ENCODE measurements around the gene MAB21L2.
A peak's percentile ranks its signal among the peaks of the same experiment; 100 is the strongest.

MAB21L2 gene

DNA sequence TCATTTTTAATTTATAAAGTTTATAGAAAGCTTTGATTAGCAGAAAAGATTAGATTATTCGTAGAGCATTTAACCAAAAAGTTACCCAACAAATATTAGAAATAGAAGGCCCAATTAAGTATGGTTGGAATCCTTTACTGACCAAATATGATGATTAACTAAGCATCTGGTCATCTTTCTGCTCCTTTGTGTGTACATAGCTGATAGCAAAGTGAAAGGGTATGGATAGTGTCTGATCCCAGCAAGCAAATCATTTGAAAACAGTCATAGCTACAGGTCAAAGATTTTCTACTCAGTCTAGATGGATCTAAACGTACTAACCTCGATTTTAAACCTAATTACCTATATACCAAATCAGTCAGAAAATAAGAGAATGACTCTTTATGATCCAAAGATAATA lies 7.3 kb upstream of the MAB21L2 start:
- DNase-seq = no peak

- DNase-seq = no peak
These were observed 4.2 kb upstream of the MAB21L2 start for GRCh38 chr4:150577796-150578195.

DNA sequence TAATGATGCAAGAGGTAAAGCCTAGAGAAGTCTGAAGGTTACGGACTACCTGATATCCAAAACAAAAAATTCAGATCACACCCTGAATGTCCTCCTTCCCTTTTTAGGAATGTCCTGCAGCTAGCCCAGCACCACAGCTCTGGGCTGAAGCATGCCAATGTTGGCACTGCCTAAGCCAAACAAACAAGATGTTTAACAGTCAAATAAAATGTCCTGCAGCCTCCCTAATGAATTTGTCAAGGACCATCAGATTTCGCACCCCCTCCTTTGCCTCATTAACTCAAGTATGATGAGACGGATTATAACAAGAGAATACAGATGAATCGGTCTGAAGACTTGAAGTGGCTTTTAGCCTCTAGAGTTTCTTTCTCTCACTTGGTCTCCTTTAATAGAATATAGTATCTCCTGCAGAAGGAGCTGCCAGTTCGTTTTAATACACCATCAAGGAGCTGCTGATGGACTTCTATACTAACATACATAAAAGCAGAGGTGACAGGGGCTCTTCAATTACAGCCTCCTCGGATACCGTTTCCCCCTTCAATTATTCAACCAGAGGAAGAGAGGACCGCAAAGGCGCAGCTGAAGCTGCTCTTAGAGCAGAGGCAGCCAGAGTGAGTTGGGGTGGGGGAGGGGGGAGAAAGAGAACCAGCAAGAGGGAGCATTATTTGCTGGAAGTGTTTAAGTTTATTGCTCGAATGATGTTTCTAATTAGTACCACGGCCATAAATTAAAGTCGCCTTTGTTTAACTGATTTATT lies 3.0 kb upstream of the MAB21L2 start:
- no peak for DNase-seq

GRCh38 chr4:150579551-150580234 lies 2.3 kb upstream of the MAB21L2 start:
- peak in 1 of 58 donors; percentile 0 for DNase-seq

DNA sequence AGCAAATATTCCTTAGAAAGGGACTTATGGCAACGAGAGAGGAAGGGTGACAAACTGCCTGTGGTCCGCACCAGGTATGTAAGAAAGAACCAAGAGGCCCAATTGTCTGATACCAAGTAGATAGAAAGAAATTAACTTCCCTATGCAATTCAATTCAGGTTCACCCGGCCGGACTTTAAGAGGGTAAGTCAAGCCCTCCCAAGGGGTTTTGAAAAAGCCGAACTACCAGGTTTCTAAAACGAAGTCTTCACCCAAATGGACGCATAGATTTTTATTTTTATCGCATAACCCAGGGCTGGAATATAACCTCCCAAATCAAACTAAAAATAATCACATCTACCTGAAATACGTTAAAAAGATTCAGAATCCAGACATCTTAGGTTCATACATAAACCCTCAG lies 1.6 kb upstream of the MAB21L2 start:
- no peak for DNase-seq

- DNase-seq = no peak
These were observed 820 bp upstream of the MAB21L2 start for GRCh38 chr4:150581056-150581605.

DNA sequence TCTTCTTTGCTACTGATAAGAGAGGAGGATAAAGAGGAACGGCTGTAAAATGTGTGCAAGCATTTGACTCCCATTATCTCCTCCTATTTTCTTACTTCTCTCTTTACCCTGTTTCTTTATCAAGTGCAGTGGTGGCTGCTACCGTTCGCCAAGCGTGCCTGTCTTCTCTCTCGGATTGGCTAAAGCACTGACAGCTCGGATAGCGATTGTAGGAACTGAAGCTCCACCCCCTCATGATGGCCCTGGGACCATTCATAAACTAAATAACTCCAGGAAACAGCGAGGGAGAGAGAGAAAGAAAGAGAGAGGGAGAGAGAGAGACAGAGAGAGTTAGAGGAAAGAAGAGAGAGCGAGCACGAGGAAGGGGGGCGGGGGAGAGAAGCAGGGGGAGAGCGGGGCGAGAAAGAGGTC lies 305 bp upstream of the MAB21L2 start:
- no peak for DNase-seq

- peak in 1 of 58 donors; percentile 1 for DNase-seq
These were observed 929 bp downstream of the MAB21L2 start for GRCh38 chr4:150582873-150583286.

GRCh38 chr4:150583287-150584110 lies 1.5 kb downstream of the MAB21L2 start:
- DNase-seq = peak in 17 of 58 donors; percentile 1 to 46 (median 17)

DNA sequence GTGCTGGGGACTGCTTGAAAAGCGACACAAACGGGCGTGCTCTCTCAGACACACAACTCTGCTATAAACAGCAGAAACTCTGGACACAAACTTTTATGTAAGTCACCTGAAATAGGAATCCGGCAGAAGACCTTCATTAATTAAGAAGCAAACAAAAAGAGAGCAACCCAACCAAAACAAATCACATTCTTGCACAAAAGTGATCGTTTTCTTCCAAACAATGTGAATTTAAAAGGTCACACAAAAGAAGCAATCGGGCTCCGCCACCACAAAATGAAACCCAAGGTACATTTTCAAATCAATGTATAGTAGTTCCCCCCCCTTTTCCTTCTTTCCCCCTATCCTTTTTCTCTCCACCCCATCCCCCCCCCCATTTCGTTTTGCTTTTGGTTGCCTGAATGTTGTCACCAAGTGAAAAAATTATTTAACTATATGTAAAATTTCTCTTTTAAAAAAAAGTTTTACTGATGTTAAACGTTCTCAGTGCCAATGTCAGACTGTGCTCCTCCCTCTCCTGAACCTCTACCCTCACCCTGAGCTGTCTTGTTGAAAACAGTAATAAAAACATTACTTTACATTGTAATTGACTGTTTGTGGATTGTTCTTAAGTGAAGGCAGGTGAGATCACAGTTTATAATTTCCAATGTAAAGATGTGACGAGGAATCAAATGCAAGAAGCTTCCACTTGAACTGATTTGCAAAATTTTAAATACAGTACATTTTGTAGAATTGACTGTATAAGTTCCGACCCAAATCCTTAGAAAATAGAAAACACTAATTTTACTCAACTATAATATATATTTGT lies 2.4 kb downstream of the MAB21L2 start:
- no peak for DNase-seq

DNA sequence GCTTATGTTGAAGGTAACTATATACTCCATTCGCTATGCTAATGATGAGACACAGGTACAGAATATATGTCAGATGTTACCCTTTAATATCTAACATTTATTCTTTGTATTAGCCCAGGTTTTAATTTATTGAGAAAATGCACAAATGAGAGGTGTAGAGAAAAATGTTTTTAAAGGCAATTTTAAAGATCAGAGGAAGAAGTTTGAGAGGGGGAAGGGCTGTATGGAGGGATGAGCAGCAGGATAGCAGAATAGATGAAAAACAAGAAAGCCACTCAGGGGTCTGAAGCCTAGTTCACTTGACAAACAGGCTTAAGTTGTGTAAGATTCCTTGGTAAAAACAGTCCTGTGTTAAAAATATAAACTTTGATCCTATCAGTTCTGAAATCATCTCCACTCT lies 3.7 kb downstream of the MAB21L2 start:
- no peak for DNase-seq

DNA sequence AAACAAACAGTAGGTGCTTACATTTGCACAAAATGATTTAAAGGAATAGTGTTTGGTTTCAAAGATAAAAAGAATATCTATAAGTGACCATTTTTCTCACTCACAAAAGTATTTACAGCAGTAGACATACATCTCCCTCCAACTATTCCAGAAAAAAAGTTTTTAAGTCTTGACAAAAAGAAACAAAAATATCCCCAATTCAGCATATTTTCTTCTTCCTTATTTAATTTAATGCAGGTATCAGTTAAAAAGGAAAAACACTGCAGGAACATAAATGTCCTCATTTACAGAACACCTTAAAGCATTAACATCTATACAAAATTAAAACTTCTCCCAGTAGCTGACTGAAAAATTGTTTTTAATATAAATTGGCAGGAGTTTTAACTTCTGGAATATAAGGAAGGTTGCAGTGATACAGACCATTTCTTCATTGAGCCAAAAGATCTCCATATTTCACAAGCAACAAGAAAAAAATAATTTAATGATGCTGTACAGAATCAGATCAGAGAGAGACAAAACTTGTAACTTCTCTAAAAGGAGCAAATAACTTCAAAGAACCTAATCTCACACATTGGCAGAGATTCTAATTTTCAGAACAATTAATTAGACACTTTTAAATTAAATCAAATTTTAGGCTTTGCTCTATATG lies 4.3 kb downstream of the MAB21L2 start:
- no peak for DNase-seq

- no peak for DNase-seq
These were observed 6.4 kb downstream of the MAB21L2 start for GRCh38 chr4:150588316-150588715.

DNA sequence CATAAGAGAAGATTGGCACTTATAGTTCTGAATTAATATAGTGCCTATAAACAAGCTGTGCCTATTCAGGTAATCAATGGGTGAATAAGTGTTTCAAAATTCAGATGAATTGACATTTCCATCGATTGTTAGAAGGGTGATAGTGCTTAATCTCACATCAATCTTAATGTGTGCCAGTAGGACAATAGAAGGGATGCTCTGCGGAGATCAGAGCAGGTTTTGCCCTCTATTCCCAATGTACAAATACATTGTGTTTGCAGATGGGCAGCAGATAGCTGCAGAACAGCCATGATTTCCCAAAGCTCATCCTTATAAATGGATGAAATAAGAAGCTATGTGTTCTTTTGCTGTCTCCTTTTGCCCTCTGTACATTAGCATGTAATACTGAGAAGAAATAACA lies 7.2 kb downstream of the MAB21L2 start:
- no peak for DNase-seq

GRCh38 chr4:150590631-150591030 lies 8.7 kb downstream of the MAB21L2 start:
- DNase-seq = no peak

- no peak for DNase-seq
These were observed 9.5 kb downstream of the MAB21L2 start for GRCh38 chr4:150591406-150591805.

DNA sequence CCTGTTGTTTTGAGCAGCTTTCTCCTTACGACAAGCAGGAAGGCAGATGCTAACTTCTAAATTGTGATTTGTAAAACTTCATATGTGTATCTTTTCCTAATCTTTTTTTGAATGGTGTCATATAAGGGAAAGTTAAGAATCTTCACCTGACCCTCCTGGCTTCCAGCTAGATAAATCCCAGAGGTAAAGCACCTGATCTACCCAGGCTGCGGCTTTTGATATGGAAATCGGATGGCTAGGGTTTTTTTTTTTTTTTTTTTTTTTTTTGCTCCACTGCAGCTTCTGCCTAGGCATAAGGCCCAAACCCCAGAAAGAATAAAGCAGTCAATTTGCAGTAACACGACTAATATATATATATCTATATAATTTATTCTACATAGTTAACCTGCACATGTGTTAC lies 10.0 kb downstream of the MAB21L2 start:
- DNase-seq = no peak

GRCh38 chr4:150593996-150594395 lies 12.0 kb downstream of the MAB21L2 start:
- no peak for DNase-seq

- no peak for DNase-seq
These were observed 17.0 kb downstream of the MAB21L2 start for GRCh38 chr4:150598909-150599308.

DNA sequence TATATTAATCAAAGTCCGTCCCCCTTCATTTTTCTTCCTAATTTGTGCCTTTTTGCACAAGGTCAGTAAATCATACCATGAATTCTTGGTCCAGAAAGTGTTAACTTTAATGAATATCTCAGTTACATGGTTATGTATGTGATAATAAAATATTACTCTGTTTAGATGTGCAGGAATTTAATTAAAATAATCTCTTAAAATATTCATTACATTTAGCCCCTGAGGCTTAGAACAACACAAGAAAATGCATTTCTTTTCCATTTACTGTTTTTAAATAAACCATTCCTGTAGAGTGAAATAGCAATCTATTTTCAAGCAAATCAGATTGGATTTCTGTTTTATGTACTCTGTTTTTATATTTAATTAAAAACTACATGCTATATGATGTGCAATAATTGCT lies 17.6 kb downstream of the MAB21L2 start:
- no peak for DNase-seq

All from anterior cingulate cortex (tissue), 58 donors.